ENCODE measurements around the gene DLG2. TPM values are rescaled to one million over a fixed set of nuclear protein-coding genes. Genes with fewer than 3 reads are reported as not detected.
A peak's percentile ranks its signal among the peaks of the same experiment; 100 is the strongest.

DLG2 gene
- total and polyA plus RNA-seq, 2 of the 8 experiments (the other 6 are each of a cell fraction or from before 2014, with no cell fraction given), result 1.7 to 14.3 TPM

GRCh38 chr11:85530634-85531033 lies 96.5 kb downstream of the DLG2 start:
- Histone ChIP-seq H3K9me3 (ENCODE audit: insufficient read depth in 2 of 2, low read depth in 1 of 2, low read length in 1 of 2) (peaks cover 0 to 6% of the 10 kb centered on the region in 2 experiments; a peak in 2 of 4 replicates), H3K23ac (ENCODE audit: insufficient read length) (no peak overlapping the region), H3K9ac (replicated peaks in 1 of 4; ENCODE audit: extremely low read depth in 1 of 4, low read depth in 3 of 4, low read length in 3 of 4) (no peak overlapping the region), H2BK12ac (ENCODE audit: low read depth, low read length) (no peak overlapping the region; the same call in 1 of the 2 replicates), H3K4me3 (ENCODE audit: extremely low read depth in 1 of 4, insufficient read depth in 2 of 4, low read depth in 3 of 4, low read length in 4 of 4) (no peak overlapping the region), H3K79me1 (ENCODE audit: low read depth, low read length) (no peaks in the 10 kb centered on the region), H2BK5ac (ENCODE audit: low read depth, low read length) (no peak overlapping the region), H4K91ac (replicated peaks; ENCODE audit: insufficient read length, low read length) (no peak overlapping the region), H4K8ac (ENCODE audit: extremely low read depth, insufficient read depth, low read length) (no peak overlapping the region), H3K79me2 (ENCODE audit: control insufficient read depth in 1 of 2, insufficient read depth in 2 of 2, low read length in 2 of 2) (no peaks in the 10 kb centered on the region), H2AK5ac (ENCODE audit: low read depth, low read length) (no peak overlapping the region), H3K36me3 (ENCODE audit: control insufficient read depth in 2 of 4, insufficient read depth in 4 of 4, low read length in 3 of 4) (no peaks in the 10 kb centered on the region; a peak in 1 of 8 replicates), H2AFZ (ENCODE audit: low read length) (no peak overlapping the region), H3K4me2 (ENCODE audit: insufficient read depth in 1 of 2, low read depth in 2 of 2, low read length in 2 of 2) (no peak overlapping the region), H2BK15ac (ENCODE audit: low read length) (no peak overlapping the region), H4K5ac (ENCODE audit: insufficient read length, low read depth, low read length) (no peak overlapping the region), H4K20me1 (replicated peaks in 1 of 2; ENCODE audit: control insufficient read depth in 1 of 2, insufficient read depth in 2 of 2, low read length in 2 of 2) (no peaks in the 10 kb centered on the region), H3K56ac (replicated peaks; ENCODE audit: insufficient read length, low read depth, low read length) (no peak overlapping the region), H3K23me2 (ENCODE audit: low read depth, low read length) (no peaks in the 10 kb centered on the region), H3K4me1 (replicated peaks in 1 of 4; ENCODE audit: control insufficient read depth in 3 of 4, insufficient read depth in 4 of 4, low read length in 3 of 4) (peaks cover 0 to 11% (median 6%) of the 10 kb centered on the region in 4 experiments; a peak in 4 of 7 replicates), H3K27me3 (replicated peaks in 1 of 4; ENCODE audit: control insufficient read depth in 3 of 4, extremely low read depth in 1 of 4, insufficient read depth in 3 of 4, low read length in 3 of 4) (no peaks in the 10 kb centered on the region), H3K4ac (replicated peaks; ENCODE audit: insufficient read length, low read depth, low read length) (no peak overlapping the region), H2BK120ac (replicated peaks; ENCODE audit: low read depth, low read length) (peak overlapping the region; percentile 54), H2BK20ac (ENCODE audit: low read length) (peak overlapping the region; percentile 62; the same call in 1 of the 2 replicates), H3K18ac (ENCODE audit: extremely low read depth, low read length) (no peak overlapping the region), H3K14ac (ENCODE audit: insufficient read length) (no peak overlapping the region), H3K27ac (ENCODE audit: low read depth, low read length) (no peak overlapping the region)
- POLR2A ChIA-PET (ENCODE audit: partially characterized antibody), result no interaction called here
- TF ChIP-seq CTBP2 (IDR thresholded peaks at IDR 0.05; ENCODE audit: borderline replicate concordance, insufficient read depth, insufficient read length, low read length) (no peak), SUZ12 (IDR thresholded peaks at IDR 0.05; ENCODE audit: low read length) (no peak), CTCF (IDR thresholded peaks at IDR 0.05; ENCODE audit: control extremely low read depth in 1 of 3, insufficient read depth in 1 of 3, low read depth in 1 of 3, low read length in 3 of 3) (no peak), MAX (IDR thresholded peaks at IDR 0.05) (no peak), E2F6 (IDR thresholded peaks at IDR 0.05) (no peak), SP4 (IDR thresholded peaks at IDR 0.05; ENCODE audit: low read length) (no peak), POLR2AphosphoS5 (IDR thresholded peaks at IDR 0.05; ENCODE audit: low read depth, low read length) (no peak), FOSL1 (IDR thresholded peaks at IDR 0.05; ENCODE audit: insufficient read depth, low read depth, low read length) (no peak), JUND (IDR thresholded peaks at IDR 0.05; ENCODE audit: low read length) (no peak)
- CTCF ChIA-PET (ENCODE audit: partially characterized antibody), result interaction anchor here (0.7 to 1.3 kb wide), 2 partner anchors 10 to 345 kb away, joined by 3 read pairs; no protein-coding TSS in a partner anchor
- 94% methylated on average over 1 of the region's 1 CpG; no CpG with 5 or more reads in 1 of the 2 experiments for WGBS, 2 experiments (ENCODE audit: extremely low coverage in 1 of 2, insufficient coverage in 1 of 2, insufficient read length in 1 of 2, insufficient replicate concordance in 2 of 2, low coverage in 1 of 2, low lambda C conversion rate in 2 of 2, missing lambda C conversion rate in 1 of 2)
- DNase-seq (ENCODE audit: low read depth in 1 of 2, low spot score in 2 of 2), result no peak
- no peak for FAIRE-seq
